K562 (cell line): ENCODE results near the gene TAF12. TPM values are rescaled to one million over a fixed set of nuclear protein-coding genes. Genes with fewer than 3 reads are reported as not detected.

Experiments used
- JUND ChIP-seq, 2 experiments: IDR thresholded peaks; 2 replicates in 1 of 2; 3 replicates in 1 of 2; pipeline ENCODE4 v1.6.1; 2011; ENCODE audit warnings: borderline replicate concordance in 2 of 2, low read depth in 2 of 2, low read length in 2 of 2, improper control_type of control experiment in 1 of 2, missing biosample characterization in 1 of 2, missing genetic modification characterization in 1 of 2, missing genetic modification reagents in 1 of 2
- NR1H2 ChIP-seq: sonication (generic); formaldehyde crosslinking; IDR thresholded peaks from 2 replicates; pipeline ENCODE4 v1.4.0; 2020; ENCODE audit warnings: mild to moderate bottlenecking, missing genetic modification reagents
- RBM15 ChIP-seq: fragments of 200-400 bp; formaldehyde crosslinking; IDR thresholded peaks from 2 replicates; pipeline ENCODE4 v1.6.1; 2018; ENCODE audit warnings: mild to moderate bottlenecking, low read length, moderate library complexity; ENCODE audit not compliant: insufficient read depth
- RHOXF2B ChIP-seq: fragments of 250-450 bp; sonication (Bioruptor Pico); conservative IDR thresholded peaks from 2 replicates; pipeline ENCODE4 v1.5.1; 2021
- ZNF551 ChIP-seq: fragments of 250-450 bp; sonication (Bioruptor Pico); IDR thresholded peaks from 2 replicates; pipeline ENCODE4 v1.5.0; 2021; ENCODE audit warnings: mild to moderate bottlenecking, moderate library complexity
- ZNF57 ChIP-seq: fragments of 450-650 bp; formaldehyde crosslinking; IDR thresholded peaks from 2 replicates; pipeline ENCODE4 v1.4.0; 2020; ENCODE audit warnings: mild to moderate bottlenecking, moderate library complexity
- polyA plus RNA-seq, 8 experiments: library from polyadenylated mRNA; depleted of rRNA in 4 of 8; stranded (reverse) in 5 of 8; unstranded in 3 of 8; fragments of >200 nt; fragmentation: Nextera tagmentation in 2 of 8; fragmentation: Illumina TruSeq in 1 of 8; extraction: Ambion mirVana in 2 of 8; extraction: Trizol in 1 of 8; gene quantifications; 2 replicates each; pipeline versions ENCODE4 v1.2.1 to v1.2.3, GENCODE V29; 2011 to 2014; ENCODE audit warnings: inconsistent platforms in 1 of 8, missing spikeins in 1 of 8
- total RNA-seq, 7 experiments: library from RNA; depleted of rRNA in 6 of 7; stranded (reverse); fragments of >200 nt in 6 of 7; fragmentation: Illumina TruSeq in 2 of 7; extraction: Trizol in 2 of 7; gene quantifications; 2 replicates each; pipeline versions ENCODE4 v1.2.1 to v1.2.3, GENCODE V29; 2011 to 2021; ENCODE audit warnings: low replicate concordance in 1 of 7
- TF ChIP-seq, protein P1 (sequence below): conservative IDR thresholded peaks from 2 replicates; pipeline ENCODE4 v1.6.1; 2011; ENCODE audit warnings: low read depth, mild to moderate bottlenecking, low read length; ENCODE audit not compliant: control insufficient read depth
- TF ChIP-seq, protein P2 (sequence below): IDR thresholded peaks from 2 replicates; pipeline ENCODE4 v1.6.1; 2012; ENCODE audit warnings: low read depth, low read length, improper control_type of control experiment, borderline replicate concordance
- TF ChIP-seq, protein P3 (sequence below): fragments of 450-650 bp; conservative IDR thresholded peaks from 2 replicates; pipeline ENCODE4 v1.6.1; 2016; ENCODE audit warnings: missing genetic modification characterization, low read depth, mild to moderate bottlenecking, missing compliant biosample characterization, moderate library complexity
- TF ChIP-seq, protein P4 (sequence below), 2 experiments: fragments of 450-650 bp in 1 of 2; sonication (generic) in 1 of 2; formaldehyde crosslinking in 1 of 2; IDR thresholded peaks; 2 replicates each; pipeline versions ENCODE4 v1.7.1 to v1.9.0; 2016 to 2022; ENCODE audit warnings: inconsistent platforms in 1 of 2, mild to moderate bottlenecking in 1 of 2, missing genetic modification reagents in 1 of 2

Gene TAF12
- total and polyA plus RNA-seq, 9 of the 15 experiments (the other 6 are each of a cell fraction or from before 2014, with no cell fraction given) = 31.6 to 89.0 (median 50.5) TPM

DNA sequence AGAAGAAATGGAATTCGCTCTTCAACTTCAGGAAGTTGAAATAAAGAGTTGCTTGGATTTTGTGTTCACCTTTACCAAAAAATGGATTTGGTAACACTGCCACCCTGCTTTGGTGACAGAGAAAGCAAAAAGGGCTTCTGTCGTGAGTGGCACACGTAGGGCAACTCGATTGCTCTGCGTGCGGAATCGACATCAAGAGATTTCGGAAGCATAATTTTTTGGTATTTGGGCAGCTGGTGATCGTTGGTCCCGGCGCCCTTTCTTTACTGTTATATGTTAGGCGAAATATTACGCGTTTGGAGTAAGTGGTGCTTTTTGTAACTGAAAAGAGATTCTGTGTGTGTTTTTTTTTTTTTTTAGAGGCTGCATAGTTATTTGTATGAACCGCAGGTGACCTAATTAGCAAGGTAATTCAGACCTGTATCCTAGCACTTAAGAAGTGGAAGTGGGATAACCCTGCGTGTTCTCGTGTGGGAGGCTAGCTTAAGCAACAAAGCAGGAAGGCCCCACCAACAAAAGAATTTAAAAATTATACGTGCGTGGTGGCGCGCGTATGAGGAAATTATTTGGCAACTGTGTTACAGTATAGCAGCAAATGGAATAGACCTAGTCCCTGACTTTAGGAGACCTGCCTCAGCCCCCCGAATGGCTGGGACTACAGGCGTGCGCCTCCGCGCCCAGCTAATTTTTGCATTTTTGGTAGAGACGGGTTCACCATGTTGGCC lies 5.8 kb upstream of the TAF12 start, which contains the start of gene RNU11 (continued):
- TF ChIP-seq, protein P1, sequence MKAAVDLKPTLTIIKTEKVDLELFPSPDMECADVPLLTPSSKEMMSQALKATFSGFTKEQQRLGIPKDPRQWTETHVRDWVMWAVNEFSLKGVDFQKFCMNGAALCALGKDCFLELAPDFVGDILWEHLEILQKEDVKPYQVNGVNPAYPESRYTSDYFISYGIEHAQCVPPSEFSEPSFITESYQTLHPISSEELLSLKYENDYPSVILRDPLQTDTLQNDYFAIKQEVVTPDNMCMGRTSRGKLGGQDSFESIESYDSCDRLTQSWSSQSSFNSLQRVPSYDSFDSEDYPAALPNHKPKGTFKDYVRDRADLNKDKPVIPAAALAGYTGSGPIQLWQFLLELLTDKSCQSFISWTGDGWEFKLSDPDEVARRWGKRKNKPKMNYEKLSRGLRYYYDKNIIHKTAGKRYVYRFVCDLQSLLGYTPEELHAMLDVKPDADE = peak; percentile 100
- TF ChIP-seq ZNF551 (CRISPR knock-in tag) = peak; percentile 98
- TF ChIP-seq, protein P2, sequence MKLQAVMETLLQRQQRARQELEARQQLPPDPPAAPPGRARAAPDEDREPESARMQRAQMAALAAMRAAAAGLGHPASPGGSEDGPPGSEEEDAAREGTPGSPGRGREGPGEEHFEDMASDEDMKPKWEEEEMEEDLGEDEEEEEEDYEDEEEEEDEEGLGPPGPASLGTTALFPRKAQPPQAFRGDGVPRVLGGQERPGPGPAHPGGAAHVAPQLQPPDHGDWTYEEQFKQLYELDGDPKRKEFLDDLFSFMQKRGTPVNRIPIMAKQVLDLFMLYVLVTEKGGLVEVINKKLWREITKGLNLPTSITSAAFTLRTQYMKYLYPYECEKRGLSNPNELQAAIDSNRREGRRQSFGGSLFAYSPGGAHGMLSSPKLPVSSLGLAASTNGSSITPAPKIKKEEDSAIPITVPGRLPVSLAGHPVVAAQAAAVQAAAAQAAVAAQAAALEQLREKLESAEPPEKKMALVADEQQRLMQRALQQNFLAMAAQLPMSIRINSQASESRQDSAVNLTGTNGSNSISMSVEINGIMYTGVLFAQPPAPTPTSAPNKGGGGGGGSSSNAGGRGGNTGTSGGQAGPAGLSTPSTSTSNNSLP = peak; percentile 93
- TF ChIP-seq ZNF57 (CRISPR knock-in tag) = peak; percentile 95
- TF ChIP-seq, protein P3, sequence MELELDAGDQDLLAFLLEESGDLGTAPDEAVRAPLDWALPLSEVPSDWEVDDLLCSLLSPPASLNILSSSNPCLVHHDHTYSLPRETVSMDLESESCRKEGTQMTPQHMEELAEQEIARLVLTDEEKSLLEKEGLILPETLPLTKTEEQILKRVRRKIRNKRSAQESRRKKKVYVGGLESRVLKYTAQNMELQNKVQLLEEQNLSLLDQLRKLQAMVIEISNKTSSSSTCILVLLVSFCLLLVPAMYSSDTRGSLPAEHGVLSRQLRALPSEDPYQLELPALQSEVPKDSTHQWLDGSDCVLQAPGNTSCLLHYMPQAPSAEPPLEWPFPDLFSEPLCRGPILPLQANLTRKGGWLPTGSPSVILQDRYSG (tag) = no peak
- TF ChIP-seq RBM15 = no peak
- TF ChIP-seq JUND (IDR thresholded peaks at IDR 0.05; ENCODE audit: borderline replicate concordance, low read depth, low read length) = peak; percentile 90
- no peak; the same call in 2 of the 3 replicates for TF ChIP-seq JUND (tag; IDR thresholded peaks at IDR 0.05; ENCODE audit: borderline replicate concordance, low read depth, low read length)
- TF ChIP-seq, protein P4, sequence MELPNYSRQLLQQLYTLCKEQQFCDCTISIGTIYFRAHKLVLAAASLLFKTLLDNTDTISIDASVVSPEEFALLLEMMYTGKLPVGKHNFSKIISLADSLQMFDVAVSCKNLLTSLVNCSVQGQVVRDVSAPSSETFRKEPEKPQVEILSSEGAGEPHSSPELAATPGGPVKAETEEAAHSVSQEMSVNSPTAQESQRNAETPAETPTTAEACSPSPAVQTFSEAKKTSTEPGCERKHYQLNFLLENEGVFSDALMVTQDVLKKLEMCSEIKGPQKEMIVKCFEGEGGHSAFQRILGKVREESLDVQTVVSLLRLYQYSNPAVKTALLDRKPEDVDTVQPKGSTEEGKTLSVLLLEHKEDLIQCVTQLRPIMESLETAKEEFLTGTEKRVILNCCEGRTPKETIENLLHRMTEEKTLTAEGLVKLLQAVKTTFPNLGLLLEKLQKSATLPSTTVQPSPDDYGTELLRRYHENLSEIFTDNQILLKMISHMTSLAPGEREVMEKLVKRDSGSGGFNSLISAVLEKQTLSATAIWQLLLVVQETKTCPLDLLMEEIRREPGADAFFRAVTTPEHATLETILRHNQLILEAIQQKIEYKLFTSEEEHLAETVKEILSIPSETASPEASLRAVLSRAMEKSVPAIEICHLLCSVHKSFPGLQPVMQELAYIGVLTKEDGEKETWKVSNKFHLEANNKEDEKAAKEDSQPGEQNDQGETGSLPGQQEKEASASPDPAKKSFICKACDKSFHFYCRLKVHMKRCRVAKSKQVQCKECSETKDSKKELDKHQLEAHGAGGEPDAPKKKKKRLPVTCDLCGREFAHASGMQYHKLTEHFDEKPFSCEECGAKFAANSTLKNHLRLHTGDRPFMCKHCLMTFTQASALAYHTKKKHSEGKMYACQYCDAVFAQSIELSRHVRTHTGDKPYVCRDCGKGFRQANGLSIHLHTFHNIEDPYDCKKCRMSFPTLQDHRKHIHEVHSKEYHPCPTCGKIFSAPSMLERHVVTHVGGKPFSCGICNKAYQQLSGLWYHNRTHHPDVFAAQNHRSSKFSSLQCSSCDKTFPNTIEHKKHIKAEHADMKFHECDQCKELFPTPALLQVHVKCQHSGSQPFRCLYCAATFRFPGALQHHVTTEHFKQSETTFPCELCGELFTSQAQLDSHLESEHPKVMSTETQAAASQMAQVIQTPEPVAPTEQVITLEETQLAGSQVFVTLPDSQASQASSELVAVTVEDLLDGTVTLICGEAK (IDR thresholded peaks at IDR 0.05) = peak; percentile 48; the same call in 1 of the 2 replicates
- TF ChIP-seq, protein P4 (CRISPR knock-in tag; IDR thresholded peaks at IDR 0.05) = peak; percentile 80
- peak; percentile 96 for TF ChIP-seq NR1H2
- TF ChIP-seq RHOXF2B (CRISPR knock-in tag) = peak; percentile 98
